NT2/D1 (cell line): ENCODE measurements around the gene IFNL3.

Experiments used
- DNase-seq: peaks from one replicate; pipeline ENCODE4 v3.0.0-alpha.2; 2011; ENCODE audit warnings: low read depth, low spot score
- H3K27me3 ChIP-seq: 2 replicates; pipeline ENCODE4 v1.6.0; 2011; ENCODE audit warnings: mild to moderate bottlenecking; ENCODE audit not compliant: insufficient read length, insufficient read depth
- H3K36me3 ChIP-seq: 2 replicates; pipeline ENCODE4 v1.6.1; 2011; ENCODE audit warnings: mild to moderate bottlenecking, low read length, mixed read lengths; ENCODE audit not compliant: insufficient read depth, insufficient read length
- H3K4me1 ChIP-seq: 2 replicates; pipeline ENCODE4 v1.5.1; 2011; ENCODE audit not compliant: insufficient read depth, insufficient read length
- H3K4me3 ChIP-seq: 2 replicates; pipeline ENCODE4 v1.5.1; 2011; ENCODE audit warnings: low read depth; ENCODE audit not compliant: insufficient read length
- H3K9ac ChIP-seq: 2 replicates; pipeline ENCODE4 v1.6.0; 2011; ENCODE audit warnings: low read depth; ENCODE audit not compliant: insufficient read length
- H3K9me3 ChIP-seq: 2 replicates; pipeline ENCODE4 v1.5.1; 2011; ENCODE audit warnings: mild to moderate bottlenecking, low read length; ENCODE audit not compliant: insufficient read depth
- SUZ12 ChIP-seq: IDR thresholded peaks from 2 replicates; pipeline ENCODE4 v1.6.1; 2011; ENCODE audit not compliant: insufficient read length, insufficient read depth; ENCODE audit errors: extremely low read depth
- YY1 ChIP-seq: IDR thresholded peaks from 2 replicates; pipeline ENCODE4 v1.6.1; 2011; ENCODE audit not compliant: insufficient read length, insufficient read depth
- ZNF274 ChIP-seq: IDR thresholded peaks from 2 replicates; pipeline ENCODE4 v1.6.1; 2011; ENCODE audit warnings: mild to moderate bottlenecking, low read depth, low read length

IFNL3 gene

DNA sequence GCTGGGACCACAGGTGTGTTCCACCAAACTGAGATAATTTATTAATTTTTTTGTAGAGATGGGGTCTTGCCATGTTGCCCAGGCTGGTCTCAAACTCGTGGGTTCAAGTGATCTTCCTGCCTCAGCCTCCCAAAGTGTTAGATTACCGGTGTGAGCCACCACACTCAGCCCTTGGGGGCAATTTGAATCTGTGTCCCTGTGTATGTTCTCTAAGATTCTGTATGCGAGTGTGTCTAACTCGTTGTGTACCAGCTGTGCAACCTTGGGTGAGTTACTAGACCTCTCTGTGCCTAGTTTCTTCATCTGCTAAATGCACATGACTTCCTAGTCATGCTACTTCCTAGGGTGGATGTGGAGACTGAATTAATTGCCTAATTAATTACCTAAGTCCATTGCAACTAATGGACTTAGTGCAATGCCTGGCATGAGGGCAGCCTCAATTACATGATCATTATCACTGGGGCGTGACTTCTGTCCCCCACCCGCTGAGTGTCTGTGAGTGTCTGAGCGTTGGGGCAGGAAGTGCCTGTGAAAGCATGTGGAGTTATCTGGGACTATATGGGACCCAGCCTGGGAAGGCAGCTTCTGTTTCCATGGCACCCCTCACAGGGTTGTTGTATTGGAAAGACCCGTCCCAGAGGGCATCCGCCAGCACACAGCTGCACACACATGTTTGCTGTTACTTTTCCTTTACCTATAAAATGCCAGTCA lies 49.8 kb downstream of the IFNL3 start:
- Histone ChIP-seq H3K36me3 (no peaks in the 10 kb centered on the region), H3K4me1 (peaks cover 1% of the 10 kb centered on the region), H3K9me3 (no peaks in the 10 kb centered on the region), H3K27me3 (peaks cover 42% of the 10 kb centered on the region), H3K4me3 (no peak overlapping the region), H3K9ac (no peak overlapping the region)
- no peak for DNase-seq
- TF ChIP-seq SUZ12 (no peak), ZNF274 (no peak), YY1 (no peak)

DNA sequence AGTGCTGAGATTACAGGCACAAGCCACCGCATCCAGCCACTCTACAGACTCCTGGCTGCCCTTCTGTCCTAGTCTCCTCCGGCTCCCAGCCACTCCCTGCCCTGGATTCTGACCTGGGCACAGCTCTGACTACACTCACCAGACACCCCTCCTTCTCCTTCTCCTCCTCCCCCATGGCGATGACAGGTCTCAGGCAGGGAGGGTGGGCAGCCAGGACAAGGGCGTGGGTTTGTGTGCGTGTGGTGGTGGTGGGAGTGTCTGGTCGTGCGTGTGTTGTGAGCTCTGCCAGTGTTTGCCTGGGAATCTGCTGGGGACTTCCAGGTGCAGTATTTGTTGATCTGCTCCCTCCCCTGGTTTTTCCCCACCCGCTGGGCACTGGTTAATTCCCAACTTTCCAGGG lies 51.0 kb downstream of the IFNL3 start:
- Histone ChIP-seq H3K27me3 (peaks cover 42% of the 10 kb centered on the region), H3K4me3 (no peak overlapping the region), H3K9ac (no peak overlapping the region), H3K36me3 (no peaks in the 10 kb centered on the region), H3K4me1 (no peaks in the 10 kb centered on the region), H3K9me3 (no peaks in the 10 kb centered on the region)
- DNase-seq, result no peak
- TF ChIP-seq ZNF274, result no peak
- no peak for TF ChIP-seq SUZ12
